A673 (cell line): ENCODE results near the gene TGFBR1.

Experiments
- CTCF ChIP-seq: fragments of 300-800, 200-600 bp; sonication (generic); conservative IDR thresholded peaks from 2 replicates; pipeline ENCODE4 v1.5.1; 2017; ENCODE audit warnings: low read depth, mild to moderate bottlenecking, antibody characterized with exemption, low read length, moderate library complexity, mixed read lengths
- EZH2 ChIP-seq: fragments of 200-600 bp; sonication (generic); IDR thresholded peaks from 2 replicates; pipeline ENCODE4 v1.6.1; 2017; ENCODE audit warnings: borderline replicate concordance, low read depth, mild to moderate bottlenecking, mixed read lengths, antibody characterized with exemption, low read length; ENCODE audit not compliant: poor library complexity, severe bottlenecking

GRCh38 chr9:99114846-99115500 lies 10.1 kb downstream of the TGFBR1 start:
- no peak for TF ChIP-seq CTCF
- TF ChIP-seq EZH2 = no peak
